ENCODE data around the gene SNCB. TPM values are rescaled to one million over a fixed set of nuclear protein-coding genes. Genes with fewer than 3 reads are reported as not detected.
A peak's percentile ranks its signal among the peaks of the same experiment; 100 is the strongest.

SNCB gene
- total and polyA plus RNA-seq, 2 donors from 2014 or later = not detected

DNA sequence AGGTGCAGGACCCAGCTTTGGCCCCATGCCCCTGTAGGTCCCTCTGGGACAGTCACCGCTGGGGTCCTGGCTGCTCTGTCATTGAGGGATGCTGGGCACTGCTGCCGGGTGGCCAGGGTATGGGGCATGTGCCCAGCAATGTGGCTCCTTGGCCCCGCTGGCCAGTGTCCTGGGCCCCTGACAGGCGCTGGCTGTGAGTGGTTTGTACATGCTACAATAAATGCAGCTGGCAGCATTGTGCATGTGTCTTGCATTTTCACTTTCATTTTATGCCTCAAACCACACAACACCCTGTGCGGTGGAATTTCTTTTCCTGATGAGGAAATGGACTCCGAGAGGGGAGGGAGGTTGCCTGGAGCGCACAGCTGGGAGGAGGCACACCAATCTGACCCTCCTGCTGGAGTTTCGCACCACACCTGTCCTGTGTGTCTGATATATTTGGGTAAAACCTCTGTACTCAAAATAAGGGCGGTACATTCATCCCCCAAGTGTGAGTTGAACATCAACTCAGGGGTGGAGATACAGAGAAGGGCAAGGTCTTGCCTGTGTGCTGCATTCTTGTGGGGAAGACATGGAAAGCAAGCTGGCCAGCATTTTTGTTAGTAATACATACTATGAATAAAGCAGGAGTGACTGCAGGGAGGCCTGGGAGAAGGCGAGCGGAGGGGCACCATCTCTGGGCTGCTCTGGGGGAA lies 28.6 kb upstream of the SNCB start:
- Histone ChIP-seq H3K27ac (ENCODE audit: low read depth in 2 of 2, low read length in 2 of 2) (peak overlapping the region in 1 of 2 donors; percentile 23), H3K4me3 (ENCODE audit: low read length in 3 of 3) (peak overlapping the region in 2 of 3 donors; percentile 28 to 40), H3K9me3 (ENCODE audit: control insufficient read depth in 2 of 3, insufficient read depth in 1 of 3, low read length in 3 of 3) (no peaks in the 10 kb centered on the region), H3K9ac (ENCODE audit: low read length in 3 of 3) (no peak overlapping the region), H3K36me3 (ENCODE audit: control insufficient read depth in 2 of 3, insufficient read depth in 3 of 3, low read length in 3 of 3) (peaks cover 0 to 1% (median 0%) of the 10 kb centered on the region in 3 donors), H3K4me1 (ENCODE audit: control insufficient read depth in 2 of 3, insufficient read depth in 2 of 3, low read depth in 1 of 3, low read length in 3 of 3) (peaks cover 0 to 10% (median 0%) of the 10 kb centered on the region in 3 donors), H3K27me3 (ENCODE audit: control insufficient read depth, insufficient read depth, low read length) (no peaks in the 10 kb centered on the region)
- TF ChIP-seq, protein P1, sequence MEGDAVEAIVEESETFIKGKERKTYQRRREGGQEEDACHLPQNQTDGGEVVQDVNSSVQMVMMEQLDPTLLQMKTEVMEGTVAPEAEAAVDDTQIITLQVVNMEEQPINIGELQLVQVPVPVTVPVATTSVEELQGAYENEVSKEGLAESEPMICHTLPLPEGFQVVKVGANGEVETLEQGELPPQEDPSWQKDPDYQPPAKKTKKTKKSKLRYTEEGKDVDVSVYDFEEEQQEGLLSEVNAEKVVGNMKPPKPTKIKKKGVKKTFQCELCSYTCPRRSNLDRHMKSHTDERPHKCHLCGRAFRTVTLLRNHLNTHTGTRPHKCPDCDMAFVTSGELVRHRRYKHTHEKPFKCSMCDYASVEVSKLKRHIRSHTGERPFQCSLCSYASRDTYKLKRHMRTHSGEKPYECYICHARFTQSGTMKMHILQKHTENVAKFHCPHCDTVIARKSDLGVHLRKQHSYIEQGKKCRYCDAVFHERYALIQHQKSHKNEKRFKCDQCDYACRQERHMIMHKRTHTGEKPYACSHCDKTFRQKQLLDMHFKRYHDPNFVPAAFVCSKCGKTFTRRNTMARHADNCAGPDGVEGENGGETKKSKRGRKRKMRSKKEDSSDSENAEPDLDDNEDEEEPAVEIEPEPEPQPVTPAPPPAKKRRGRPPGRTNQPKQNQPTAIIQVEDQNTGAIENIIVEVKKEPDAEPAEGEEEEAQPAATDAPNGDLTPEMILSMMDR (IDR thresholded peaks at IDR 0.05; ENCODE audit: borderline replicate concordance, extremely low read depth, insufficient read depth) = no peak
- FAIRE-seq (no peak), DNase-seq (peak in 1 of 5 donors; percentile 71)
- intact Hi-C loops (cut with DNase I) = no loop called here

DNA sequence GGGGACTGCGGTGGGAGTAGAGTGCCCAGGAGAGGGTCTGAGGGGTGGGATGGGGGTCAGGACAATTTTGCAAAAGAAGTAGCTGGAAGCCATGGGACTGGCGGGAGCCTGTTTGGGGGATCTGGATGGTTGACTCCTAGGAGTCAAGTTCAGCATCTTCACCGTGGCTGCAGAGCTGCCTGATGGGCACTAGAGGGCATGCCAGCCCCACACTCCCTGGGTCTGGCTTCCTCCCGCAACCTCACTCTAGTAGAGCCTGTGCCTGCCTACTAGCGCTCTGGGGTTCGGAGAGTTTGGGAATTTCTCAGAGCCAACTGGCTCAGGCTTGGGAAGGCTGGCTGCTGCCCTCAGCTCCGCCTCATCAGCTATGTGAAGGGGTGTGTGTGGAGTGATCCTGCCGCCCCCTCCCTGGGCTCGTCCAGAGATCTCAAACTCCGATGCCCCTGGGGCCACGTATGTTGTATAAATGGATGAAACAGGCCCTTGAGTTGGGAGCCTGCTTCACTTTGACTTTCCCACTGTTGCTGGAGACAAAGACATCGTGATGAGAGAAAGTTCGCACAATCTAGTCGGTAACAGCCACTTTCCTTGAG lies 27.8 kb upstream of the SNCB start:
- DNase-seq (peak in 3 of 5 donors; percentile 74 to 79 (median 75)), FAIRE-seq (no peak)
- H3K27ac ChIP-seq (ENCODE audit: low read depth in 2 of 2, low read length in 2 of 2) = no peak overlapping the region
- no peak overlapping the region for H3K9ac ChIP-seq (ENCODE audit: low read length in 3 of 3)
- peaks cover 0 to 5% (median 2%) of the 10 kb centered on the region in 3 donors for H3K36me3 ChIP-seq (ENCODE audit: control insufficient read depth in 2 of 3, insufficient read depth in 3 of 3, low read length in 3 of 3)
- H3K9me3 ChIP-seq (ENCODE audit: control insufficient read depth in 2 of 3, insufficient read depth in 1 of 3, low read length in 3 of 3) = no peaks in the 10 kb centered on the region
- peaks cover 0 to 10% (median 0%) of the 10 kb centered on the region in 3 donors for H3K4me1 ChIP-seq (ENCODE audit: control insufficient read depth in 2 of 3, insufficient read depth in 2 of 3, low read depth in 1 of 3, low read length in 3 of 3)
- intact Hi-C loops (cut with DNase I) = no loop called here
- no peak overlapping the region for H3K4me3 ChIP-seq (ENCODE audit: low read length in 3 of 3)
- TF ChIP-seq, protein P1 (IDR thresholded peaks at IDR 0.05; ENCODE audit: borderline replicate concordance, extremely low read depth, insufficient read depth) = peak; percentile 70
- no peaks in the 10 kb centered on the region for H3K27me3 ChIP-seq (ENCODE audit: control insufficient read depth, insufficient read depth, low read length)

DNA sequence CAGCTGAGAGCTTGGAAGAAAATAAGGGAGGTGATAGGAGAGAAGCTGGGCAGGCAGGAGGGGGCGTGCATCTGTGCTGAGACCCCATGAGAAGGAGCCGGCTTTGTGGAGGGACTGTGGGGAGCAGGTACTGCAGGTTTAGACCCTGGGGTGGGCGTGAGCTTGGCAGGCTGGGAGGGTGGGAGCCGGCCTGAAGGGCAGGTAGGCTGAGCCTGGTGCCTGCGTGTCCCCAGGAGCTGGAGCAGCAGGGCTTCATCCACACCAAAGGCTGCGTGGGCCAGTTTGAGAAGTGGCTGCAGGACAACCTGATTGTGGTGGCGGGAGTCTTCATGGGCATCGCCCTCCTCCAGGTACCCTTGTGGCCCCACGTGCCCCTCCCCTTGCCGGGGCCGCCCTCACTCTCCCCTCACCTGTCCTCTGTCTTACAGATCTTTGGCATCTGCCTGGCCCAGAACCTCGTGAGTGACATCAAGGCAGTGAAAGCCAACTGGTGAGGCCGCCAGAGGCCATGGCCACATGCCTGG lies 26.2 kb upstream of the SNCB start:
- Histone ChIP-seq H3K4me1 (ENCODE audit: control insufficient read depth in 2 of 3, insufficient read depth in 2 of 3, low read depth in 1 of 3, low read length in 3 of 3) (peaks cover 0 to 10% (median 0%) of the 10 kb centered on the region in 3 donors), H3K9me3 (ENCODE audit: control insufficient read depth in 2 of 3, insufficient read depth in 1 of 3, low read length in 3 of 3) (no peaks in the 10 kb centered on the region), H3K9ac (ENCODE audit: low read length in 3 of 3) (no peak overlapping the region), H3K36me3 (ENCODE audit: control insufficient read depth in 2 of 3, insufficient read depth in 3 of 3, low read length in 3 of 3) (peaks cover 0 to 5% (median 2%) of the 10 kb centered on the region in 3 donors), H3K27me3 (ENCODE audit: control insufficient read depth, insufficient read depth, low read length) (no peaks in the 10 kb centered on the region), H3K27ac (ENCODE audit: low read depth in 2 of 2, low read length in 2 of 2) (no peak overlapping the region), H3K4me3 (ENCODE audit: low read length in 3 of 3) (no peak overlapping the region)
- TF ChIP-seq, protein P1 (IDR thresholded peaks at IDR 0.05; ENCODE audit: borderline replicate concordance, extremely low read depth, insufficient read depth) = no peak
- intact Hi-C loops (cut with DNase I) = no loop called here
- DNase-seq = no peak
- no peak for FAIRE-seq

All from kidney (tissue), 14 donors.